GM18511 (cell line): ENCODE results near the gene FGG.

Source experiments
- ATAC-seq: cut with Tn5 transposase; IDR thresholded peaks from one replicate; pipeline ENCODE4 v1.9.1; 2021; ENCODE audit warnings: mild to moderate bottlenecking, moderate library complexity; ENCODE audit not compliant: unreplicated experiment

FGG gene

DNA sequence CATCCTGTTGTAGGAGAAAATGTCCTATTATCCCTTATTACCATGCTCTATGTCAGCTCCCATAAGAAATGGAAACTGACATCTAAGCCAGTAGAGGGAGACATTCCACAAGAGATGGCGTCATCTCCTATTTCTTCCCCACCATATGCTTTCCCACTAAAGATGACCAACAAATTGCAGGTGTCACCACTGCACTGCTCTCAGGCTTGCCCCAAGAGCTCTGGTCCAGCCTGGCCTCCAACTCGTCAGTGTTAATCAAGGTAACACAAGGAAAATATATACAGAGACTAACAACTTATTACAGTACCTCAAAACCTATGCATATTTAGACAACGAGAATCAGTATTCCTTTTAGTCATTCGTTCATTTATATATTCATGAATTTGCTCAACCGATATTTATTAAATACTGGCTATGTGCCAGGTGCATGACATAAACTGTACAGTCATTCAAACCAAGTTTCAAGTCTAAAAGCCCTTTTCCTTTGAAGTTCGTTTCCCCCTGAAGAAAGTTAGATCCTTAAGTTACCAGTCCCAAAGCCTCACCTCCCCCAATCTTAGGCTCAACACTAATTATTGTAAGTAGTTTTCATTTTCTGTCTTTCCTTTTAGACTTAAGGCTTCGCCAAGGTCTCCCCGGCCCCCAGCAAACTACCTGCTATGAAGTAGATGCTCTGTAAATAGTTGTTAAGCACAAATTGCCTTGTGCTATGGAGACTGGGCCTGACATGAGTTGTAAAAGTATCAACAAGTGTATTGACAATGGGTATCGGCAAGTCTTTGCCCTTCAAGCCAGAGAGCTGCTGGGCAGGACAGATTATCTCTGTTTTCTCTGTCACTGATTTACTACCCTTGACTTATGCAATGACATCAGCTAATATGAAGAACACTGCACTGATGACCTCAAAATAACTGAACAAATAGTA lies 52.7 kb downstream of the FGG start:
- ATAC-seq, result peak; percentile 86

DNA sequence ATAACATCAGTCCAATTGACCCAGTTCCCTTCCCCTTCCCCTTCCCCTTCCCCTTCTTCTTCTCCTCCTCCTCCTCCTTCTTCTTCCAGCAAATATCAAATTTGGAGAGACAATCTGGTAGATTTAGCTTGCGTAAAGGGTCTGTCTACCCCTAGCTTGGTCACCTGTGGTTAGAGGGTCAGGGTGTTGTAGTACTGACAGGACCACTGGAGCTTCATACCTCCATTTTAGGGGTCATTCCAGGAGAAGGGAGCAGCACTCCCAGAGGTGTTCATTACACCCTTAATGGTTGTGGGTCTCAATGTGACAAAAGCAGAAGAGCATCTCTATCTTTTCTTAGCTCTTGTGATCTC lies 53.3 kb downstream of the FGG start:
- ATAC-seq, result peak; percentile 28
